ENCODE measurements around the gene LRRC74A. TPM values are rescaled to one million over a fixed set of nuclear protein-coding genes. Genes with fewer than 3 reads are reported as not detected.

The LRRC74A gene
- total RNA-seq, 1 experiment from 2014 or later: not detected

DNA sequence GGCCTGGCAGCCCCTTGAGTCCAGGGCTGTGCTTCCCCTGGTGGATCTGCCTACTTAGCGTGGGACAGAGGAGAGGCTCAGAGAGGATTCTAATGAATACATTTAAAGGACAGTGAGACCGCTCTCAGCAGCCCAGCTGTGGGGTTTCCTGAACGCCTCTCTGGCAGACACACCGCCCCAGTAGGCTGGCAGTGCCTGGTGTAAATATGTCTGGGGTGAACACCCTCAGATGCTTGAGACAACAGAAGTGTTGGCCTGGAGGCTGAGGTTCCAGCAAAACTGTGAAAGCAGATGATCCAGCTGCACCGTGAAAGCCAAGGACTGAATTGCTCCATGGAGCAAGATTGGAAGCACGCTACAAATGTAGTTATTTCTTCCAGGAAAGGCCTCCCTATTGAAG is 55.1 kb downstream of the LRRC74A start:
- H2AFZ ChIP-seq (ENCODE audit: low read length): no peak overlapping the region
- H3K18ac ChIP-seq (ENCODE audit: insufficient read length, low read depth, low read length): no peak overlapping the region
- H3K79me2 ChIP-seq (ENCODE audit: insufficient read depth, low read length): no peaks in the 10 kb centered on the region
- no peak overlapping the region for H4K91ac ChIP-seq (ENCODE audit: insufficient read length, low read depth, low read length)
- no peak overlapping the region for H4K8ac ChIP-seq (replicated peaks; ENCODE audit: insufficient read length, low read depth, low read length)
- no peak overlapping the region; the same call in 1 of the 2 replicates for H3K14ac ChIP-seq (ENCODE audit: insufficient read depth, low read length)
- H2AK5ac ChIP-seq (ENCODE audit: insufficient read length, low read length): no peak overlapping the region
- no peaks in the 10 kb centered on the region for H3K23me2 ChIP-seq (ENCODE audit: insufficient read length, low read depth, low read length, poor library complexity, severe bottlenecking)
- H4K5ac ChIP-seq (ENCODE audit: insufficient read length, low read depth, low read length): no peak overlapping the region
- no peak overlapping the region for H2BK15ac ChIP-seq (ENCODE audit: low read depth, low read length)
- H3K4me3 Mint-ChIP-seq: no peak overlapping the region
- no peaks in the 10 kb centered on the region for H3K27me3 ChIP-seq (ENCODE audit: insufficient read depth, low read length)
- H3K36me3 Mint-ChIP-seq (ENCODE audit: insufficient read depth in 1 of 3, low read depth in 3 of 3): no peaks in the 10 kb centered on the region
- H2BK20ac ChIP-seq (ENCODE audit: low read depth, low read length, poor library complexity, severe bottlenecking): no peak overlapping the region
- no peak overlapping the region for H3K23ac ChIP-seq (ENCODE audit: insufficient read length, low read depth, low read length)
- H3K4me1 Mint-ChIP-seq: peaks cover 8 to 18% of the 10 kb centered on the region in 2 experiments
- no peaks in the 10 kb centered on the region for H4K20me1 ChIP-seq (ENCODE audit: control insufficient read depth, insufficient read depth, insufficient read length)
- H3K27ac Mint-ChIP-seq: no peak overlapping the region
- H2BK120ac ChIP-seq (ENCODE audit: low read depth, low read length, poor library complexity, severe bottlenecking): no peak overlapping the region
- no peak for DNase-seq
- H2BK5ac ChIP-seq (ENCODE audit: insufficient read length, low read length): no peak overlapping the region
- TF ChIP-seq, protein P1, sequence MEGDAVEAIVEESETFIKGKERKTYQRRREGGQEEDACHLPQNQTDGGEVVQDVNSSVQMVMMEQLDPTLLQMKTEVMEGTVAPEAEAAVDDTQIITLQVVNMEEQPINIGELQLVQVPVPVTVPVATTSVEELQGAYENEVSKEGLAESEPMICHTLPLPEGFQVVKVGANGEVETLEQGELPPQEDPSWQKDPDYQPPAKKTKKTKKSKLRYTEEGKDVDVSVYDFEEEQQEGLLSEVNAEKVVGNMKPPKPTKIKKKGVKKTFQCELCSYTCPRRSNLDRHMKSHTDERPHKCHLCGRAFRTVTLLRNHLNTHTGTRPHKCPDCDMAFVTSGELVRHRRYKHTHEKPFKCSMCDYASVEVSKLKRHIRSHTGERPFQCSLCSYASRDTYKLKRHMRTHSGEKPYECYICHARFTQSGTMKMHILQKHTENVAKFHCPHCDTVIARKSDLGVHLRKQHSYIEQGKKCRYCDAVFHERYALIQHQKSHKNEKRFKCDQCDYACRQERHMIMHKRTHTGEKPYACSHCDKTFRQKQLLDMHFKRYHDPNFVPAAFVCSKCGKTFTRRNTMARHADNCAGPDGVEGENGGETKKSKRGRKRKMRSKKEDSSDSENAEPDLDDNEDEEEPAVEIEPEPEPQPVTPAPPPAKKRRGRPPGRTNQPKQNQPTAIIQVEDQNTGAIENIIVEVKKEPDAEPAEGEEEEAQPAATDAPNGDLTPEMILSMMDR (conservative IDR thresholded peaks at IDR 0.05): no peak
- H3K4me2 ChIP-seq (ENCODE audit: insufficient read depth, insufficient read length, low read length): no peak overlapping the region
- H3K79me1 ChIP-seq (ENCODE audit: insufficient read depth, low read depth, low read length, poor library complexity, severe bottlenecking): no peaks in the 10 kb centered on the region
- H3K9me3 ChIP-seq (ENCODE audit: control insufficient read depth, low read depth, low read length): no peaks in the 10 kb centered on the region
- no peak overlapping the region for H3T11ph ChIP-seq (ENCODE audit: low read length)
- no peak overlapping the region for H3K56ac ChIP-seq (ENCODE audit: insufficient read length, low read depth, low read length)
- H3K27ac ChIP-seq (ENCODE audit: insufficient read length, low read depth, low read length): no peak overlapping the region
- H2BK12ac ChIP-seq (ENCODE audit: insufficient read length, low read depth, low read length): no peak overlapping the region
- H3K4ac ChIP-seq (ENCODE audit: low read depth, low read length): no peak overlapping the region
- peaks cover 0 to 3% of the 10 kb centered on the region in 2 experiments; a peak in 1 of 5 replicates for H3K9me3 Mint-ChIP-seq
- WGBS (ENCODE audit: extremely low coverage, insufficient read length, low lambda C conversion rate): no CpG with 5 or more reads among the region's 6 CpGs
- no peaks in the 10 kb centered on the region for H3K4me1 ChIP-seq (ENCODE audit: insufficient read depth, low read length)
- H3K27me3 Mint-ChIP-seq (ENCODE audit: low read depth): no peaks in the 10 kb centered on the region; the same call in 1 of the 2 replicates
- no peak overlapping the region for H3K9ac ChIP-seq (ENCODE audit: extremely low read depth, insufficient read length, low read length)

Measured in H9 (cell line).